GM19043 (cell line): Measurements from ENCODE around the gene COX10.
A peak's percentile ranks its signal among the peaks of the same experiment; 100 is the strongest.
"Not testable (repeated sequence)": the region's sequence is repeated elsewhere in the genome, so short reads cannot be mapped to it uniquely, and the experiment has no call there.

Experiments
- ATAC-seq: cut with Tn5 transposase; IDR thresholded peaks from one replicate; pipeline ENCODE4 v1.9.1; 2021; ENCODE audit warnings: low read depth; ENCODE audit not compliant: unreplicated experiment

The COX10 gene

GRCh38 chr17:14069251-14070021, at the start of gene COX10:
COX10 (plus strand) TSS chr17:14069504; CDS start chr17:14069606, 102 bp downstream.
- ATAC-seq: peak; percentile 100

- ATAC-seq: not testable (repeated sequence)
Observed at GRCh38 chr17:14021651-14022294, 47.5 kb upstream of the COX10 start.

- not testable (repeated sequence) for ATAC-seq
Observed at GRCh38 chr17:14029755-14030154, 39.5 kb upstream of the COX10 start.

- ATAC-seq: no peak
Observed at GRCh38 chr17:14032234-14032633, 37.1 kb upstream of the COX10 start.

GRCh38 chr17:14033166-14033565, 36.1 kb upstream of the COX10 start:
- ATAC-seq: no peak

GRCh38 chr17:14037453-14037852, 31.9 kb upstream of the COX10 start:
- no peak for ATAC-seq

- ATAC-seq: no peak
Observed at GRCh38 chr17:14038206-14038605, 31.1 kb upstream of the COX10 start.

GRCh38 chr17:14042411-14042810, 26.9 kb upstream of the COX10 start:
- no peak for ATAC-seq

- ATAC-seq: no peak
Observed at GRCh38 chr17:14044702-14045101, 24.6 kb upstream of the COX10 start.

- no peak for ATAC-seq
Observed at GRCh38 chr17:14046978-14047377, 22.3 kb upstream of the COX10 start.

- ATAC-seq: no peak
Observed at GRCh38 chr17:14047591-14047990, 21.7 kb upstream of the COX10 start.

GRCh38 chr17:14048169-14048568, 21.1 kb upstream of the COX10 start:
- no peak for ATAC-seq

- no peak for ATAC-seq
Observed at GRCh38 chr17:14050616-14051015, 18.7 kb upstream of the COX10 start.

- no peak for ATAC-seq
Observed at GRCh38 chr17:14051692-14052091, 17.6 kb upstream of the COX10 start.

- ATAC-seq: no peak
Observed at GRCh38 chr17:14052886-14053615, 16.3 kb upstream of the COX10 start.

GRCh38 chr17:14057591-14057990, 11.7 kb upstream of the COX10 start:
- ATAC-seq: no peak

GRCh38 chr17:14058051-14058450, 11.3 kb upstream of the COX10 start:
- no peak for ATAC-seq

GRCh38 chr17:14060706-14061105, 8.6 kb upstream of the COX10 start:
- ATAC-seq: no peak

GRCh38 chr17:14061666-14062560, 7.4 kb upstream of the COX10 start:
- ATAC-seq: no peak

- no peak for ATAC-seq
Observed at GRCh38 chr17:14067347-14067746, 2.0 kb upstream of the COX10 start.
